ENCODE data around the gene GALNT18. TPM values are rescaled to one million over a fixed set of nuclear protein-coding genes. Genes with fewer than 3 reads are reported as not detected.

The GALNT18 gene
- total and polyA plus RNA-seq, 4 donors, result 2.1 to 11.0 (median 3.8) TPM

DNA sequence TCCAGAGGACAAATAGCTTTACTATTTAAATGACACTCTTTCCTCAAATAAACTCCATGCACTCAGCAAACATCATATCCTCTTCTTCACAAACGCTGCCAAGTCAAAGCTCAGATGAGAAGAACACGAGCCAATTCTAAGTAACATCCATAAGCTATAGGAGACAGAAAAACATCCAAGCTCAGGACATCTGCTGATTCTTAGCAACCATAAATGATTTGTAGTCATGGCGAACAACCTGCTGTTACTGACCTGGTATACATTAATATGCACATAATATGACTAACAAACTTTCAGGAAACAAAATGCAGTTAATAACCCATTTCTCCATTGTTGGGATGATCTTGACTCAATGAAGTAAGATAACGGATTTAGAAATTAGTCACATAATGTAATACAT is 6.7 kb downstream of the GALNT18 start:
- Histone ChIP-seq H3K27me3 (ENCODE audit: control insufficient read depth in 4 of 4, insufficient read depth in 4 of 4, low read length in 3 of 4) (no peaks in the 10 kb centered on the region), H3K4me3 (ENCODE audit: low read depth in 1 of 3, low read length in 3 of 3) (no peak overlapping the region), H3K9ac (ENCODE audit: low read depth in 1 of 2, low read length in 2 of 2) (no peak overlapping the region), H3K36me3 (ENCODE audit: control insufficient read depth in 4 of 4, insufficient read depth in 3 of 4, low read depth in 1 of 4, low read length in 3 of 4) (no peaks in the 10 kb centered on the region), H3K4me1 (ENCODE audit: control insufficient read depth in 4 of 4, insufficient read depth in 4 of 4, low read length in 3 of 4) (peaks cover 0 to 10% (median 2%) of the 10 kb centered on the region in 4 donors), H3K9me3 (ENCODE audit: control insufficient read depth in 4 of 4, low read length in 3 of 4) (no peaks in the 10 kb centered on the region), H3K27ac (ENCODE audit: low read depth in 1 of 2, low read length in 2 of 2) (no peak overlapping the region)
- WGBS, result 71% methylated on average over 4 of the region's 4 CpGs
- DNase-seq (ENCODE audit: low spot score), result no peak
- TF ChIP-seq SP1 (IDR thresholded peaks at IDR 0.05) (no peak), HNF4G (IDR thresholded peaks at IDR 0.05) (no peak), HNF4A (conservative IDR thresholded peaks at IDR 0.05) (no peak), NR2F2 (IDR thresholded peaks at IDR 0.05) (no peak), GABPA (IDR thresholded peaks at IDR 0.05 in 1 of 2, conservative IDR thresholded peaks at IDR 0.05 in 1 of 2) (no peak), RAD21 (IDR thresholded peaks at IDR 0.05) (no peak), TAF1 (conservative IDR thresholded peaks at IDR 0.05) (no peak), MAX (IDR thresholded peaks at IDR 0.05) (no peak), YY1 (IDR thresholded peaks at IDR 0.05) (no peak), JUND (IDR thresholded peaks at IDR 0.05) (no peak), EGR1 (IDR thresholded peaks at IDR 0.05; ENCODE audit: low read depth in 2 of 2) (no peak), ATF3 (IDR thresholded peaks at IDR 0.05) (no peak), FOXA1 (IDR thresholded peaks at IDR 0.05) (no peak), FOXA2 (IDR thresholded peaks at IDR 0.05) (no peak), RXRA (IDR thresholded peaks at IDR 0.05) (no peak)
- TF ChIP-seq, protein P1, sequence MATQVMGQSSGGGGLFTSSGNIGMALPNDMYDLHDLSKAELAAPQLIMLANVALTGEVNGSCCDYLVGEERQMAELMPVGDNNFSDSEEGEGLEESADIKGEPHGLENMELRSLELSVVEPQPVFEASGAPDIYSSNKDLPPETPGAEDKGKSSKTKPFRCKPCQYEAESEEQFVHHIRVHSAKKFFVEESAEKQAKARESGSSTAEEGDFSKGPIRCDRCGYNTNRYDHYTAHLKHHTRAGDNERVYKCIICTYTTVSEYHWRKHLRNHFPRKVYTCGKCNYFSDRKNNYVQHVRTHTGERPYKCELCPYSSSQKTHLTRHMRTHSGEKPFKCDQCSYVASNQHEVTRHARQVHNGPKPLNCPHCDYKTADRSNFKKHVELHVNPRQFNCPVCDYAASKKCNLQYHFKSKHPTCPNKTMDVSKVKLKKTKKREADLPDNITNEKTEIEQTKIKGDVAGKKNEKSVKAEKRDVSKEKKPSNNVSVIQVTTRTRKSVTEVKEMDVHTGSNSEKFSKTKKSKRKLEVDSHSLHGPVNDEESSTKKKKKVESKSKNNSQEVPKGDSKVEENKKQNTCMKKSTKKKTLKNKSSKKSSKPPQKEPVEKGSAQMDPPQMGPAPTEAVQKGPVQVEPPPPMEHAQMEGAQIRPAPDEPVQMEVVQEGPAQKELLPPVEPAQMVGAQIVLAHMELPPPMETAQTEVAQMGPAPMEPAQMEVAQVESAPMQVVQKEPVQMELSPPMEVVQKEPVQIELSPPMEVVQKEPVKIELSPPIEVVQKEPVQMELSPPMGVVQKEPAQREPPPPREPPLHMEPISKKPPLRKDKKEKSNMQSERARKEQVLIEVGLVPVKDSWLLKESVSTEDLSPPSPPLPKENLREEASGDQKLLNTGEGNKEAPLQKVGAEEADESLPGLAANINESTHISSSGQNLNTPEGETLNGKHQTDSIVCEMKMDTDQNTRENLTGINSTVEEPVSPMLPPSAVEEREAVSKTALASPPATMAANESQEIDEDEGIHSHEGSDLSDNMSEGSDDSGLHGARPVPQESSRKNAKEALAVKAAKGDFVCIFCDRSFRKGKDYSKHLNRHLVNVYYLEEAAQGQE (IDR thresholded peaks at IDR 0.05), result no peak
- TF ChIP-seq, protein P2, sequence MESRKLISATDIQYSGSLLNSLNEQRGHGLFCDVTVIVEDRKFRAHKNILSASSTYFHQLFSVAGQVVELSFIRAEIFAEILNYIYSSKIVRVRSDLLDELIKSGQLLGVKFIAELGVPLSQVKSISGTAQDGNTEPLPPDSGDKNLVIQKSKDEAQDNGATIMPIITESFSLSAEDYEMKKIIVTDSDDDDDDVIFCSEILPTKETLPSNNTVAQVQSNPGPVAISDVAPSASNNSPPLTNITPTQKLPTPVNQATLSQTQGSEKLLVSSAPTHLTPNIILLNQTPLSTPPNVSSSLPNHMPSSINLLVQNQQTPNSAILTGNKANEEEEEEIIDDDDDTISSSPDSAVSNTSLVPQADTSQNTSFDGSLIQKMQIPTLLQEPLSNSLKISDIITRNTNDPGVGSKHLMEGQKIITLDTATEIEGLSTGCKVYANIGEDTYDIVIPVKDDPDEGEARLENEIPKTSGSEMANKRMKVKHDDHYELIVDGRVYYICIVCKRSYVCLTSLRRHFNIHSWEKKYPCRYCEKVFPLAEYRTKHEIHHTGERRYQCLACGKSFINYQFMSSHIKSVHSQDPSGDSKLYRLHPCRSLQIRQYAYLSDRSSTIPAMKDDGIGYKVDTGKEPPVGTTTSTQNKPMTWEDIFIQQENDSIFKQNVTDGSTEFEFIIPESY (IDR thresholded peaks at IDR 0.05), result no peak
- TF ChIP-seq, protein P3, sequence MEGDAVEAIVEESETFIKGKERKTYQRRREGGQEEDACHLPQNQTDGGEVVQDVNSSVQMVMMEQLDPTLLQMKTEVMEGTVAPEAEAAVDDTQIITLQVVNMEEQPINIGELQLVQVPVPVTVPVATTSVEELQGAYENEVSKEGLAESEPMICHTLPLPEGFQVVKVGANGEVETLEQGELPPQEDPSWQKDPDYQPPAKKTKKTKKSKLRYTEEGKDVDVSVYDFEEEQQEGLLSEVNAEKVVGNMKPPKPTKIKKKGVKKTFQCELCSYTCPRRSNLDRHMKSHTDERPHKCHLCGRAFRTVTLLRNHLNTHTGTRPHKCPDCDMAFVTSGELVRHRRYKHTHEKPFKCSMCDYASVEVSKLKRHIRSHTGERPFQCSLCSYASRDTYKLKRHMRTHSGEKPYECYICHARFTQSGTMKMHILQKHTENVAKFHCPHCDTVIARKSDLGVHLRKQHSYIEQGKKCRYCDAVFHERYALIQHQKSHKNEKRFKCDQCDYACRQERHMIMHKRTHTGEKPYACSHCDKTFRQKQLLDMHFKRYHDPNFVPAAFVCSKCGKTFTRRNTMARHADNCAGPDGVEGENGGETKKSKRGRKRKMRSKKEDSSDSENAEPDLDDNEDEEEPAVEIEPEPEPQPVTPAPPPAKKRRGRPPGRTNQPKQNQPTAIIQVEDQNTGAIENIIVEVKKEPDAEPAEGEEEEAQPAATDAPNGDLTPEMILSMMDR (IDR thresholded peaks at IDR 0.05; ENCODE audit: low read depth, low read length, missing input control), result no peak

Measured in liver (tissue), 9 donors.